ENCODE measurements around the gene FBXL7. TPM values are rescaled to one million over a fixed set of nuclear protein-coding genes. Genes with fewer than 3 reads are reported as not detected.

FBXL7 gene
- total and polyA plus RNA-seq, 9 of the 15 experiments (the other 6 are each of a cell fraction or from before 2014, with no cell fraction given): 0.04 to 0.08 TPM; not detected in 7

- CTCF ChIA-PET (ENCODE audit: low intra/inter-chr PET ratio): no interaction called here
- in situ Hi-C loops (cut with MboI): no loop called here
- no peak overlapping the region for H3K4me2 ChIP-seq (ENCODE audit: insufficient read depth, low read length)
Observed at GRCh38 chr5:15522187-15522520, 22.2 kb downstream of the FBXL7 start.

More at GRCh38 chr5:15522187-15522520, 22.2 kb downstream of the FBXL7 start:
- DNase-seq (ENCODE audit: extremely low read depth in 1 of 4, low spot score in 3 of 4) (no peak), ATAC-seq (no peak), FAIRE-seq (no peak)
- no peaks in the 10 kb centered on the region for H3K4me1 ChIP-seq (replicated peaks in 1 of 2; ENCODE audit: control insufficient read depth in 2 of 2, insufficient read depth in 2 of 2, low read length in 2 of 2)
- H3K9ac ChIP-seq (ENCODE audit: insufficient read depth in 1 of 2, low read depth in 2 of 2, low read length in 2 of 2): no peak overlapping the region
- POLR2A ChIA-PET: no interaction called here
- no peaks in the 10 kb centered on the region for H3K27me3 ChIP-seq (ENCODE audit: control insufficient read depth in 2 of 2, insufficient read depth in 2 of 2, low read length in 2 of 2)
- intact Hi-C loops (cut with micrococcal nuclease): no loop called here
- TF ChIP-seq CGGBP1 (CRISPR knock-in tag; IDR thresholded peaks at IDR 0.05) (no peak), ZNF134 (CRISPR knock-in tag; conservative IDR thresholded peaks at IDR 0.05) (no peak), GMEB1 (CRISPR knock-in tag; IDR thresholded peaks at IDR 0.05) (no peak), ZNF436 (CRISPR knock-in tag; IDR thresholded peaks at IDR 0.05) (no peak)
- WGBS (ENCODE audit: insufficient coverage, low coverage, missing lambda C conversion rate): 2% methylated on average over 3 of the region's 3 CpGs
- no peaks in the 10 kb centered on the region for H3K9me1 ChIP-seq (ENCODE audit: control insufficient read depth, insufficient read depth, low read length)
- no TSS peak for BruUV-seq (replicated peaks)
- no peaks in the 10 kb centered on the region for H3K9me3 ChIP-seq (replicated peaks; ENCODE audit: control insufficient read depth, insufficient read depth, low read depth, low read length)
- H3K36me3 ChIP-seq (ENCODE audit: control insufficient read depth, insufficient read depth, low read length): no peaks in the 10 kb centered on the region
- H3K4me3 ChIP-seq: no peak overlapping the region
- H4K20me1 ChIP-seq (replicated peaks; ENCODE audit: control insufficient read depth, insufficient read depth, low read length): no peaks in the 10 kb centered on the region
- no peak overlapping the region for H2AFZ ChIP-seq (ENCODE audit: low read depth, low read length)
- no peak overlapping the region for H3K27ac ChIP-seq (ENCODE audit: extremely low read depth, low read depth, low read length)
- no peaks in the 10 kb centered on the region for H3K79me2 ChIP-seq (ENCODE audit: control insufficient read depth, insufficient read depth, low read length)

Data from K562 (cell line).